GM18907 (cell line): ENCODE measurements around the gene IKBIP.
"Not testable (repeated sequence)": the region's sequence is repeated elsewhere in the genome, so short reads cannot be mapped to it uniquely, and the experiment has no call there.

ENCODE experiments used
- ATAC-seq: cut with Tn5 transposase; IDR thresholded peaks from one replicate; pipeline ENCODE4 v1.9.1; 2021; ENCODE audit warnings: mild to moderate bottlenecking, moderate library complexity; ENCODE audit not compliant: unreplicated experiment

IKBIP gene, protein sequence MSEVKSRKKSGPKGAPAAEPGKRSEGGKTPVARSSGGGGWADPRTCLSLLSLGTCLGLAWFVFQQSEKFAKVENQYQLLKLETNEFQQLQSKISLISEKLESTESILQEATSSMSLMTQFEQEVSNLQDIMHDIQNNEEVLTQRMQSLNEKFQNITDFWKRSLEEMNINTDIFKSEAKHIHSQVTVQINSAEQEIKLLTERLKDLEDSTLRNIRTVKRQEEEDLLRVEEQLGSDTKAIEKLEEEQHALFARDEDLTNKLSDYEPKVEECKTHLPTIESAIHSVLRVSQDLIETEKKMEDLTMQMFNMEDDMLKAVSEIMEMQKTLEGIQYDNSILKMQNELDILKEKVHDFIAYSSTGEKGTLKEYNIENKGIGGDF

DNA sequence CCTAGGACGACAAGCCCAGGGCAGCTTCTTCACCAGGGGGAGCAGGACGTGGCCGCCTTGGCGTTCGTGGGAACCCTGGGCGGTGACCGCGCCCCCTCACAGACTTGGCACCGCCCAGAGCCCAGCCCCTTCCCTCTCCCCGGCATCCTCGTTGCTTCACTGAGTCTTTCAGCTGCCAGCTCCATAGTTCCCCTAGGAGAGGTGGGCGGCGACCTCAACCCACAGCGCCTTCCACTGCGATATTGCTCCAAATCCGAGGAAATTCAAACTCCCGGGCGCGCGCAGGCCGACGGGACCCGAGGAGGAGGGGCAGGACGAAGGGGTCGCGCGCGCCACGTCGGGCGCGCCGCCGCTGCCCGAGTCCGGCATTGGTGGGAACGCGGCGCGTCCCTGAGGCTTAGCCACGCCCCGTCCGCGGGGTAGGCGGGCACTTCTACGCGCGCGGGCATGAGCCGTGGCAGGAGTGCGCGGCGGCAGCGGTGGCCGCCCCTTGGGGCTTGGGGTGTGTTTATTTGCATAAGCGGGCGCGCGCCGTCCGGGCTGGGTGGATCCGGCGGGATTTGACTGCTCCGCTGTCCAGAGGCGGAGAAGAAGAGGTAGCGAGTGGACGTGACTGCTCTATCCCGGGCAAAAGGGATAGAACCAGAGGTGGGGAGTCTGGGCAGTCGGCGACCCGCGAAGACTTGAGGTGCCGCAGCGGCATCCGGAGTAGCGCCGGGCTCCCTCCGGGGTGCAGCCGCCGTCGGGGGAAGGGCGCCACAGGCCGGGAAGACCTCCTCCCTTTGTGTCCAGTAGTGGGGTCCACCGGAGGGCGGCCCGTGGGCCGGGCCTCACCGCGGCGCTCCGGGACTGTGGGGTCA, at the start of gene IKBIP, which contains the start of gene APAF1:
Gene IKBIP (minus strand): TSS at position 77 of the 860 bp plus-strand sequence. CDS start 87 bp downstream, outside the sequence.
Gene APAF1 (plus strand): TSS at position 579 of the 860 bp plus-strand sequence. CDS start 3,070 bp downstream, outside the sequence.
- peak; percentile 90 for ATAC-seq

GRCh38 chr12:98691351-98691750, 46.8 kb upstream of the IKBIP start:
- no peak for ATAC-seq

DNA sequence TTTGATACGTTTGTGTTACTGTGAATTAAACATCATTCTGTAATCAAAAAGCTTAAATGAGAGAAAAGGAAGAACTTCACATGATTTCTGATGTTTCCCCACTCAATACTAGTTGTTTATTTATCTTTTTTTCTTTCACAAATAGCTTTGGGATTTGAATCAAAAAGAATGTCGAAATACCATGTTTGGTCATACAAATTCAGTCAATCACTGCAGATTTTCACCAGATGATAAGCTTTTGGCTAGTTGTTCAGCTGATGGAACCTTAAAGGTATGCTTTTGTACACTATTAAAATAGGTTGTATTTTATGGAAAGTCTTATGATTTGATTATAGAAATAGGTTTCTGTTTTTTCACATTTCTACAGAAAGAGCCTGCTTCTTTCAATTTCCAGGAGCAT, 42.0 kb upstream of the IKBIP start:
- ATAC-seq = no peak

- no peak for ATAC-seq
These were observed 39.6 kb upstream of the IKBIP start for GRCh38 chr12:98684199-98684598.

GRCh38 chr12:98679611-98680005, 35.0 kb upstream of the IKBIP start:
- no peak for ATAC-seq

DNA sequence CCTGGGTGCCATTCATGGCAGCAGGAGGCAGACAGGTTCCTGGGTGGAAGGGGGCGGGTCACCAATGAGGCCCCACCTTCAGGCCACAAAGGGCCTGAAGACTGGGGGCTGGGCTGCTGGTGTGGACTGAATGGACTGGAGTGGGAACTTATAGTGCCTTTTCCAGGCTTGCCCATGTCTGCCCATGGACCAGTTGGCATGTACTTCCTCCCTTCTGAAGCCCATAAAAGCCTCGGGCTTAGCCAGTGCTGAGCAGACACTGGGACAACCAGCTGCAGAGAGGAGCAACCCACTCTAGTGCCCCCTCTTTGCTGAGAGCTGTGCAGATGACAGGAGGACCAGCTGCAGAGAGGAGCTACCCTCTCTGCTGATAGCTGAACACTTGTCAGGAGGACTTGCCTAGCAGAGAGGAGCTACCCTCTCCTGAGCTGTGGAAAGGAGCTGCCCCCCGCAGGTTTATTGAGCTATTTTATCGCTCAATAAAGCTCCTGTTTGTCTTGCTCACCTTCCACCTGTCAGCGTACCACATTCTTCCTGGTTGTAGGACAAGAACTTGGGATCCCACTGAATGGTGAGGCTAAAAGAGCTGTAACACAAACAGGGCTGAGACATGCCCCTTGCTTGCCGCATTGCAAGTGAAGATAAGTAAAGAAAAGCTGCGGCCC, 34.5 kb upstream of the IKBIP start:
- no peak for ATAC-seq

DNA sequence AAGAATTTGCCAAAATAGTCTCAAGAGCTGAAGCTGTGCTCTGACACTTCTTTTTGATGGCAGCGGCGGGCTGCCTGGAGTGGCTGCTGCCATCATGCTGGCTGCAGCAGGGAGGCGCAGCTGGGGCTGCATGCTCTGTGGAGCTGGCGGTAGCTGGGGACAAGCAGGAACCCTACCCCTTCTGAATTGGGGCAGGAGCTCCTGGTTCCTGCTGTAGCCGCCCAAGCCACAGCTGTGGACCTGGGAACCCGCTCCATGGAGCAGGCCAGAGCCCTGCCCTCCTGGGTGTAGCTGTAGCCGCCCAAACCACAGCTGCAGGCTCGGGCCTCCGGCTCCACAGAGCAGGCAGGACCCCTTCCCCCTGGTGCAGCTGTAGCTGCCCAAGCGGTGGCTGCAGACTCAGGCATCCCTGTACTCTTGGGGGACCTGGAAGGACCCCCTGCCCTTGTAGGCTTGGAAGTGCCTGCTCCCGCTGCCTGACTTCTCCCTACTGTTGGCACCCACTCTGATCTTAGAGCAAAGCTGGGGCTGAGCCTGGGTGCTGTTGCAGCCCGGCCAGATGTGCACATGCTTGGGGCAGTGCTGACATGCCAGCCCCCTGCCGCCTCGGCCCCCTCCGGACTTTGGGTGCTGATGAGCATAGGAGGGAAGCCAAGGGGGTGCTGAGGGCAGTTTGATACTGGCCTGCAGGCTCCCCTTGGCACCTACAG, 33.8 kb upstream of the IKBIP start:
- no peak for ATAC-seq

DNA sequence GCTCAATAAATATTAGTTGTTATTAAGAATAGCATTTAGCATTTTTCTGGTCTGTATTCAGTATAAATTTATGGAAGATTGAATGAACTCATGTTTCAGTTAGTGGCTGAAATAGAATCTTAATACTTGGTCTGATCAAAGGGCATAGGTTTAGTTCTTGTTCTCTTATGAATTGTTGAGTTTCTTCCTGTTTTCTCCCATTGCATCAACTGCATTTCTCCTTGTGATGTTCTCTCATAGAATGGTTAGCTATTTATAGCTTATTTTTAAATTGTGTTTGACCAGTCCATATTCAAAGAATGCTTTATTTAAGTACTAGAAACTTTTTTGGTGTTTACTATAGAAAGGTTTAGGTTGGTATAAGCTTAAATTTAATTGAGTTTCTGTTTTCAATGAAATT, 30.3 kb upstream of the IKBIP start:
- ATAC-seq = no peak

DNA sequence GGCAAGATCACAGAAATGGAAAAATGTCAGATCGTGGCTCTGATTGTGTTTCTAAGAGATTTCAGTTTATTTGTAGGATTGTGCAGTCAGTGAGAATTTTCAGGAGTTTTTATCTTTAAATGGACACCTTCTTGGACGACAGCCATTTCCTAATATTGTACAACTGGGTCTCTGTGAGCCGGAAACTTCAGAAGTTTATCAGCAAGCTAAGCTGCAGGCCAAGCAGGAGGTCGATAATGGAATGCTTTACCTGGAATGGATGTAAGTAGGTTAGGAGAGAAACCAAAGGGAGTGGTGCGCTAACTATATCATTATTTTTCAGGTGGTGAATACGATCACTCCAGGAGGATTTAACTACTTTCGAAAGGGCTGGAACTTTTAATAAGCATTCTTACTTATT, 26.9 kb upstream of the IKBIP start:
- no peak for ATAC-seq

GRCh38 chr12:98669751-98670150, 25.2 kb upstream of the IKBIP start:
- no peak for ATAC-seq

DNA sequence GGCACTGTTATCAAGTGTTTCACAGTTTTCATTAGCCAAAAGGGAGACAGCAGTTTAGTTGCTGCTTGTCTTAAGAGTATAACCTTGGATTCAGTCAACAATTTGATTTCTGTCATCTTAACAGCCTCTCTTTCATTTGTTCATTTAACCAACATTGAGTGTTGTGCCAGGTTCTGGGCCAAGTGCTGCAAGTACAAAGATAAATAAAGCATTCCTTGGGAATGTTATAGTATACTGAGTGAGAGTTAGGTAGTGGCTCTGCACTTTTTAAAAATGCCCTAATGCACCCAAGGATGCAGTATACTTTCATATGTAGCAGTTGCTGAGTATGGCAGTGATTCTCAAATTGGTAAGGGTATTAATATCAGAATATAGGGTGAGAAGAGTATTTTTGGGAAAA, 15.9 kb upstream of the IKBIP start:
- no peak for ATAC-seq

GRCh38 chr12:98656289-98657101, 11.9 kb upstream of the IKBIP start:
- peak; percentile 60 for ATAC-seq

DNA sequence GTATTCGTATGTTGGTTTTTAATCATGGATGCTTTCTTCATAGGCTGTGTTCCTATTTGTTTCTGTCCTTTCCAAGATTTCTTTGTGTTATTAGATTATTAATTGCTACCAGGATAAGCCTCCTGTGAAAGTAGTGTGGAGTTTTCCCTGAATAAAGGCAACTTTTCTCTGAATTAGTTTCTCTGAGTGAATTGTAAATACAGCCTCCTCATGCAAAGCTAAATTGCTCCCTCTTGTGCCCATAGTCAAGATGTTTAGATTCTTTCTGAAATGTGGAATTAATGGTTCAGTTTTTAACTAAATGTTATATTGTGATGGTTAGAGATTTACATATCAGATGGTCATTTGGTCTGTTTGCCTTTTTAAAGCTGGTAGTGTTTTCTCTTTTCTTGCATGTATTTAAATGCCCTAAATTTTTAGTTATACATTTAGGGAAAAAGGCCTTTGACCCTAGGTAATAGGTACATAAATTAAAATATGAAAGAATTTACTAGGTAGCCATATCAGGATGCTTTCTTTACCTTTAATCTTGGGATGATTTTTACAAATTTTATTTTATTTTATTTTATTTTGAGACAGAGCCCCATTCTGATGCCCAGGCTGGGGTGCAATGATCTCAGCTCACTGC, 9.4 kb upstream of the IKBIP start:
- no peak for ATAC-seq

- no peak for ATAC-seq
These were observed 6.7 kb upstream of the IKBIP start for GRCh38 chr12:98651328-98651727.

- no peak for ATAC-seq
These were observed 1.9 kb upstream of the IKBIP start for GRCh38 chr12:98646294-98647090.

DNA sequence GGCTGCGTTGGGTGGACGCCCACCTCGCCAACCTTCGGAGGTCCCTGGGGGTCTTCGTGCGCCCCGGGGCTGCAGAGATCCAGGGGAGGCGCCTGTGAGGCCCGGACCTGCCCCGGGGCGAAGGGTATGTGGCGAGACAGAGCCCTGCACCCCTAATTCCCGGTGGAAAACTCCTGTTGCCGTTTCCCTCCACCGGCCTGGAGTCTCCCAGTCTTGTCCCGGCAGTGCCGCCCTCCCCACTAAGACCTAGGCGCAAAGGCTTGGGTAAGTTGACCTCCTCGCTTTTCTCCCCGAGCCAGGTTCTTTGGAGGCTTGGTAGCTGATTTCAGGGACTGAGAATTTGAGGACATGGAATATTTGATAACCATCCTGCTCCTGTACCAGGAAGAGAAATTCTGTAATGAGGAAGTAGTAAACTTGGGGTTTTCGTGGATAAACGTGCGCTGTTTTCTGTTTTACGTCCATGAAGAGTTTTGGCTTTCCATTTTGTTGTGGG, 1.0 kb upstream of the IKBIP start:
- no peak for ATAC-seq

GRCh38 chr12:98644433-98644711, 216 bp downstream of the IKBIP start:
- ATAC-seq = peak; percentile 34

GRCh38 chr12:98642801-98643200, 1.8 kb downstream of the IKBIP start:
- not testable (repeated sequence) for ATAC-seq

DNA sequence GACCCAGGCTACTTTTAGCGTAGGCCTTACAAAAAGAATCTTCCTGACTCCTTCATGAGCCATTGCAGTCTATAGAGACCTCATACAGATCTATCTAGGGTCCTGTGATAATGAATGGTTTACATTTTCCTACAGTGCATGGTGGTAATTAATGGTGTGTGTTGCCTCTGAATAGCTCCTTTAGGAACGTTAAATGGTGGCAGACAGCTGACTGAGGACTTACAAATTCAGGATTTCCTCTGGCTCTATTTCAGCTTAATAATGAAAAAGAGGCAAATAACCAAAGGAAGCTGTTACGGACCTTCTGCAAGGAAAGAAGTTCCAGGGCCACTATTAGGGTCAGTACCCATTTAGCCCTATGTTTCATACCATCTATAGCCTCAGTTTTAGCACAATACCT, 5.1 kb downstream of the IKBIP start:
- no peak for ATAC-seq
